KMS-11 (cell line): ENCODE measurements around the gene CBR1.

ENCODE experiments used
- H2AFZ ChIP-seq: fragments of 200-600 bp; sonication (generic); 2 replicates; pipeline ENCODE4 v1.6.1; 2016; ENCODE audit warnings: antibody characterized with exemption, mixed run types, low read depth
- H3K27ac ChIP-seq: fragments of 200-600 bp; sonication (generic); 2 replicates; pipeline ENCODE4 v1.6.1; 2016; ENCODE audit warnings: mild to moderate bottlenecking, mixed run types
- H3K27me3 ChIP-seq: fragments of 200-600 bp; sonication (generic); 2 replicates; pipeline ENCODE4 v1.6.1; 2017; ENCODE audit warnings: mild to moderate bottlenecking, low read depth, mixed run types, moderate library complexity; ENCODE audit not compliant: insufficient read depth
- H3K36me3 ChIP-seq: fragments of 200-600 bp; sonication (generic); 2 replicates; pipeline ENCODE4 v1.6.1; 2017; ENCODE audit warnings: mild to moderate bottlenecking, mixed run types; ENCODE audit not compliant: insufficient read depth
- H3K4me1 ChIP-seq: fragments of 200-600 bp; sonication (generic); 2 replicates; pipeline ENCODE4 v1.6.1; 2016; ENCODE audit warnings: mild to moderate bottlenecking, low read depth, mixed run types; ENCODE audit not compliant: poor library complexity, severe bottlenecking
- H3K4me2 ChIP-seq: fragments of 200-600 bp; sonication (generic); 2 replicates; pipeline ENCODE4 v1.7.0; 2016; ENCODE audit warnings: mild to moderate bottlenecking, mixed run types
- H3K4me3 ChIP-seq: fragments of 200-600 bp; sonication (generic); IDR thresholded peaks from 2 replicates; pipeline ENCODE4 v1.6.1; 2017; ENCODE audit warnings: low read depth, low read length, mixed read lengths; ENCODE audit not compliant: insufficient read depth
- H3K79me2 ChIP-seq: fragments of 200-600 bp; sonication (generic); 2 replicates; pipeline ENCODE4 v1.6.1; 2016; ENCODE audit warnings: low read depth, mixed run types; ENCODE audit not compliant: insufficient read depth
- H3K9ac ChIP-seq: fragments of 200-600 bp; sonication (generic); 2 replicates; pipeline ENCODE4 v1.6.1; 2016; ENCODE audit warnings: mild to moderate bottlenecking, mixed run types
- H4K20me1 ChIP-seq: fragments of 200-600 bp; sonication (generic); 2 replicates; pipeline ENCODE4 v1.6.1; 2016; ENCODE audit warnings: mild to moderate bottlenecking, mixed run types; ENCODE audit not compliant: insufficient read depth
- TF ChIP-seq, protein P1 (sequence below): fragments of 200-600 bp; sonication (generic); conservative IDR thresholded peaks from 2 replicates; pipeline ENCODE4 v1.6.1; 2017; ENCODE audit warnings: low read depth, mild to moderate bottlenecking, antibody characterized with exemption, low read length, moderate library complexity, mixed read lengths

The CBR1 gene

DNA sequence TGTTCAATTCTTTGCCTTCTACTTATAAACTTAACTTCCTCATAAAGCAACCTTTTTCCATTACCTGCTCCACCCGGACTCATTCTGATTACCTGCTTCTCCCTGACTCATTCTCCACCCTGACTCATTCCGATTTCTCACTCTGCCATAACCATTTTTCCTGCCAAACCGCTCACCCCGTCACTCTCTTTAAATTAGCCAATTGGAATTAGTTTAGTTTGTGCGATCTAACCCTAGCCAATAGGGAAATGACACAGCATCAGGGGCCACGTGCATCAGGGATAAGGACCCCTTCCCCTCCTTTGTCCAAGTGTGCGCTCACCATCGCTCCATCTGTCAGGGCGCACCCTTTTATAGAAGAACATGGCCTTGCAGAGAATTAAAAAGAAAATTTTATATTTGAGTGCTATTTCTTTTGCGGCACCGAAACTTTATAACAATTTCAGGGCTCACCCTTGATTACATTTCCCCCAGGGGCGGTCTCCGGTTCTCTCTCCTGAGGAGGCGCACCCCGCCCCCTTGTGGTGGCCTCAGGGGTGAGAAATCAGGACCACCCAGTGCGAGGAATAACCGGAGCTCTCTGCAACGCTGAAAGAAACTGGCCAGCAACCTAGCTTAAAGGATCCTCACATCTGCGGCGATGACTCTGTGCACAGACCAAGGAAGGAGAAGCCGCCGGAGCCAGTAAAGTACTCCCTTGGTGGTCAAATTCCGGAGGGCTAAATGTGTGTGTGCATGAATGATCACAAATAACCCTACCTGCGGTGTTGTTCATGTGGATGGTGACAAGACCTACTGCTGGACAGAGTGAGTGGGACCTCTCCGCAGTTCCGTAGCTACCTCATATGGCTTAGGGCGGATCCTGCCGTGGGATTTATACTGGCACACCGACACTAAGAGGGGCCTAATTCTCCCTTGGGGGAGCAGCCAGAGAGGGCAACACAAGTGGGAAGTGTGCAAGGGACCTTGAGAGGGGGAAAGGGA lies 34.8 kb downstream of the CBR1 start:
- H3K4me2 ChIP-seq, result no peak overlapping the region
- no peak overlapping the region for H2AFZ ChIP-seq

DNA sequence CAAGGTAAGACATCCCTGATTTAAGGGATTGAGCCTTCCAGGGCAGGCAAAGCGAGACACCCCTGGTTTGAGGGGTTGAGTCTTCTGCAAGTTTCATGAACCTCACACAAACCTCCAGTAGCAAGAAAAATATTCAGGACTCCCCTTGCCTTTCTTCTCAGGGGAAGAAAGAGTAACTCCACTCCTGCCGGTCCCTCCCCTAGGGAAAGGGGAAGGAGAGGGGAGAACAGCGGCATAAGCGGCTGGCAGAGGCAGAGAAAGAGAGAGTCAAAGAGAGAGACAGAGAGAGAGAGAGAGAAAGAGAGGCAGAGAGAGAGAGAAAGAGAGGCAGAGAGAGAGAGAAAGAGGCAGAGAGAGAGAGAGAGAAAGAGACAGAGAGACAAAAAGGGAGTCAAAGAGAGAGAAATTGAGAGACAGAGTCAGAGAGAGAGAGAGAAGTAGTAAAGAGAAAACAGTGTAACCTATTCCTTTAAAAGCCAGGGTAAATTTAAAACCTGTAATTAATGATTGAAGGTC lies 35.6 kb downstream of the CBR1 start:
- Histone ChIP-seq H3K4me3 (no peak overlapping the region), H3K9ac (no peak overlapping the region)

More for the DNA sequence above, 34.8 kb downstream of the CBR1 start:
- peaks cover 21% of the 10 kb centered on the region for H3K4me1 ChIP-seq
- no peaks in the 10 kb centered on the region for H3K79me2 ChIP-seq
- no peaks in the 10 kb centered on the region for H3K36me3 ChIP-seq
- H3K27me3 ChIP-seq, result no peaks in the 10 kb centered on the region
- no peak overlapping the region for H3K4me3 ChIP-seq
- no peaks in the 10 kb centered on the region for H4K20me1 ChIP-seq
- H3K9ac ChIP-seq, result no peak overlapping the region
- TF ChIP-seq, protein P1, sequence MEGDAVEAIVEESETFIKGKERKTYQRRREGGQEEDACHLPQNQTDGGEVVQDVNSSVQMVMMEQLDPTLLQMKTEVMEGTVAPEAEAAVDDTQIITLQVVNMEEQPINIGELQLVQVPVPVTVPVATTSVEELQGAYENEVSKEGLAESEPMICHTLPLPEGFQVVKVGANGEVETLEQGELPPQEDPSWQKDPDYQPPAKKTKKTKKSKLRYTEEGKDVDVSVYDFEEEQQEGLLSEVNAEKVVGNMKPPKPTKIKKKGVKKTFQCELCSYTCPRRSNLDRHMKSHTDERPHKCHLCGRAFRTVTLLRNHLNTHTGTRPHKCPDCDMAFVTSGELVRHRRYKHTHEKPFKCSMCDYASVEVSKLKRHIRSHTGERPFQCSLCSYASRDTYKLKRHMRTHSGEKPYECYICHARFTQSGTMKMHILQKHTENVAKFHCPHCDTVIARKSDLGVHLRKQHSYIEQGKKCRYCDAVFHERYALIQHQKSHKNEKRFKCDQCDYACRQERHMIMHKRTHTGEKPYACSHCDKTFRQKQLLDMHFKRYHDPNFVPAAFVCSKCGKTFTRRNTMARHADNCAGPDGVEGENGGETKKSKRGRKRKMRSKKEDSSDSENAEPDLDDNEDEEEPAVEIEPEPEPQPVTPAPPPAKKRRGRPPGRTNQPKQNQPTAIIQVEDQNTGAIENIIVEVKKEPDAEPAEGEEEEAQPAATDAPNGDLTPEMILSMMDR, result peak; percentile 25; the same call in 1 of the 2 replicates
- H3K27ac ChIP-seq, result no peak overlapping the region

DNA sequence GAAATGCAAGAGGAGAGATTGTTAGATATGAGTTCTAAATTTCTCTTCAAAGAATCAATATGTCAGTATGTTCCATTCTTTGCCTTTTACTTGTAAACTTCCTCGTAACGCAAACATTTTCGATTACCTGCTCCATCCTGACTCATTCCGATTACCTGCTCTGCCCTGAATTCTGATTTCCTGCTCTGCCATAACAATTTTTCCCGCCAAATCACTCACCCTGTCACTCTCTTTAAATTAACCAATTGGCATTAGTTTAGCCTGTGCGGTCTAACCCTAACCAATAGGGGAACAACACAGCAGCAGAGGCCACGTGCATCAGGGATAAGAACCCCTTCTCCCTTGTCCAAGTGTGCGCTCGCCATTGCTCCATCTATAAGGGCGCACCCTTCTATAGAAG lies 40.0 kb downstream of the CBR1 start:
- Histone ChIP-seq H3K4me2 (no peak overlapping the region), H4K20me1 (no peaks in the 10 kb centered on the region), H2AFZ (no peak overlapping the region), H3K4me3 (no peak overlapping the region), H3K79me2 (no peaks in the 10 kb centered on the region), H3K27me3 (no peaks in the 10 kb centered on the region), H3K9ac (no peak overlapping the region), H3K27ac (no peak overlapping the region), H3K36me3 (no peaks in the 10 kb centered on the region), H3K4me1 (peaks cover 19% of the 10 kb centered on the region)
- TF ChIP-seq, protein P1, result no peak

More for the DNA sequence above, 35.6 kb downstream of the CBR1 start:
- H3K36me3 ChIP-seq, result no peaks in the 10 kb centered on the region
- H3K4me2 ChIP-seq, result no peak overlapping the region
- H3K27ac ChIP-seq, result no peak overlapping the region
- no peaks in the 10 kb centered on the region for H4K20me1 ChIP-seq
- no peaks in the 10 kb centered on the region for H3K79me2 ChIP-seq
- TF ChIP-seq, protein P1, result no peak
- peaks cover 21% of the 10 kb centered on the region for H3K4me1 ChIP-seq
- no peaks in the 10 kb centered on the region for H3K27me3 ChIP-seq
- no peak overlapping the region for H2AFZ ChIP-seq

DNA sequence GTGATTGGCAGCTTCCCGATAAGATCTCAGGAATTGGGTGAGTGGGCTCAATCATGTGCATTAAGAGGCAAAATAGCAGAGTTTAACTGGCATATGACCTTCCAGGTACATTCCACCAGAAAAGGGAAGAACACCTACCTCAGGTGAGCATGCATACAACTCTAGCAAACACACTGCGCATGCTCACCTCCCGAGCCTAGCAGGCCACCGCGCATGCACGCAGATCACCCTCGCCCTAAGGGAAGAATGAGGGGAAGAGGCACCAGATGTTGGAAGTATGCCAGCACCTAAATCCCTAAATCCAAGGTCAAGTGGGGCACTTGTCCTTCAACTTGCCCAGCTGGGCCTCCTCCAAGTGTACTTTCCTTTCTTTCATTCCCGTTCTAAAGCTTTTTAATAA lies 41.4 kb downstream of the CBR1 start:
- Histone ChIP-seq H3K36me3 (no peaks in the 10 kb centered on the region), H3K4me2 (no peak overlapping the region), H3K9ac (no peak overlapping the region), H3K4me1 (peaks cover 19% of the 10 kb centered on the region), H2AFZ (no peak overlapping the region), H3K27ac (no peak overlapping the region), H3K27me3 (no peaks in the 10 kb centered on the region), H3K79me2 (no peaks in the 10 kb centered on the region), H4K20me1 (no peaks in the 10 kb centered on the region), H3K4me3 (no peak overlapping the region)
- TF ChIP-seq, protein P1, result no peak
